H9 (cell line): ENCODE results near the gene CTIF. TPM values are rescaled to one million over a fixed set of nuclear protein-coding genes. Genes with fewer than 3 reads are reported as not detected.

Experiments
- DNase-seq: peaks from one replicate; pipeline ENCODE4 v3.0.0-alpha.2; 2017
- H2AFZ ChIP-seq: one replicate; pipeline ENCODE4 v1.6.1; 2013; ENCODE audit warnings: mild to moderate bottlenecking, low read length, control low read depth, moderate library complexity
- H2AK5ac ChIP-seq: 2 replicates; pipeline ENCODE4 v1.6.1; 2013; ENCODE audit warnings: low read length, control low read depth, mixed read lengths; ENCODE audit not compliant: insufficient read length
- H2BK120ac ChIP-seq: one replicate; pipeline ENCODE4 v1.6.1; 2013; ENCODE audit warnings: low read depth, mild to moderate bottlenecking, low read length, control low read depth, inconsistent platforms; ENCODE audit not compliant: poor library complexity, severe bottlenecking
- H2BK12ac ChIP-seq: 2 replicates; pipeline ENCODE4 v1.6.1; 2013; ENCODE audit warnings: low read length, control low read depth, mixed read lengths, low read depth; ENCODE audit not compliant: insufficient read length
- H2BK15ac ChIP-seq: 2 replicates; pipeline ENCODE4 v1.6.1; 2013; ENCODE audit warnings: low read depth, low read length, control low read depth
- H2BK20ac ChIP-seq: one replicate; pipeline ENCODE4 v1.6.1; 2013; ENCODE audit warnings: low read depth, mild to moderate bottlenecking, low read length, control low read depth, inconsistent platforms; ENCODE audit not compliant: poor library complexity, severe bottlenecking
- H2BK5ac ChIP-seq: 2 replicates; pipeline ENCODE4 v1.6.1; 2013; ENCODE audit warnings: low read length, control low read depth, mixed read lengths; ENCODE audit not compliant: insufficient read length
- H3K14ac ChIP-seq: 2 replicates; pipeline ENCODE4 v1.6.1; 2013; ENCODE audit warnings: low read length, control low read depth; ENCODE audit not compliant: insufficient read depth
- H3K18ac ChIP-seq: 2 replicates; pipeline ENCODE4 v1.6.1; 2013; ENCODE audit warnings: low read depth, mild to moderate bottlenecking, mixed read lengths, low read length, control low read depth; ENCODE audit not compliant: insufficient read length
- H3K23ac ChIP-seq: 2 replicates; pipeline ENCODE4 v1.6.1; 2013; ENCODE audit warnings: low read length, control low read depth, mixed read lengths, low read depth; ENCODE audit not compliant: insufficient read length
- H3K23me2 ChIP-seq: 2 replicates; pipeline ENCODE4 v1.6.1; 2013; ENCODE audit warnings: low read depth, mild to moderate bottlenecking, mixed read lengths, low read length, control low read depth; ENCODE audit not compliant: insufficient read length, poor library complexity, severe bottlenecking
- H3K27ac ChIP-seq: 2 replicates; pipeline ENCODE4 v1.5.1; 2013; ENCODE audit warnings: low read length, control low read depth, mixed read lengths, low read depth; ENCODE audit not compliant: insufficient read length
- H3K27me3 ChIP-seq: 2 replicates; pipeline ENCODE4 v1.6.1; 2013; ENCODE audit warnings: low read length, control low read depth, inconsistent platforms; ENCODE audit not compliant: insufficient read depth
- H3K4ac ChIP-seq: 2 replicates; pipeline ENCODE4 v1.6.1; 2013; ENCODE audit warnings: low read depth, mild to moderate bottlenecking, control low read depth, inconsistent platforms, low read length, moderate library complexity
- H3K4me1 ChIP-seq: 2 replicates; pipeline ENCODE4 v1.6.1; 2013; ENCODE audit warnings: low read length, control low read depth, inconsistent platforms; ENCODE audit not compliant: insufficient read depth
- H3K4me2 ChIP-seq: 2 replicates; pipeline ENCODE4 v1.6.1; 2013; ENCODE audit warnings: low read length, control low read depth, mixed read lengths; ENCODE audit not compliant: insufficient read length, insufficient read depth
- H3K56ac ChIP-seq: 2 replicates; pipeline ENCODE4 v1.6.1; 2013; ENCODE audit warnings: low read depth, mild to moderate bottlenecking, mixed read lengths, low read length, control low read depth; ENCODE audit not compliant: insufficient read length
- H3K79me1 ChIP-seq: 2 replicates; pipeline ENCODE4 v1.6.1; 2013; ENCODE audit warnings: low read depth, mild to moderate bottlenecking, moderate library complexity, low read length, control low read depth, inconsistent platforms; ENCODE audit not compliant: insufficient read depth, poor library complexity, severe bottlenecking
- H3K79me2 ChIP-seq: 2 replicates; pipeline ENCODE4 v1.6.1; 2013; ENCODE audit warnings: low read length, control low read depth, inconsistent platforms; ENCODE audit not compliant: insufficient read depth
- H3K9ac ChIP-seq: 2 replicates; pipeline ENCODE4 v1.6.1; 2013; ENCODE audit warnings: low read length, control low read depth, mixed read lengths; ENCODE audit not compliant: insufficient read length; ENCODE audit errors: extremely low read depth
- H3K9me3 ChIP-seq: one replicate; pipeline ENCODE4 v1.6.1; 2013; ENCODE audit warnings: low read depth, low read length, inconsistent platforms; ENCODE audit not compliant: control insufficient read depth
- H3T11ph ChIP-seq: one replicate; pipeline ENCODE4 v1.6.1; 2013; ENCODE audit warnings: mild to moderate bottlenecking, low read length, control low read depth, inconsistent platforms
- H4K20me1 ChIP-seq: one replicate; pipeline ENCODE4 v1.6.1; 2013; ENCODE audit not compliant: control insufficient read depth, insufficient read length, insufficient read depth
- H4K5ac ChIP-seq: 2 replicates; pipeline ENCODE4 v1.6.1; 2013; ENCODE audit warnings: low read depth, mild to moderate bottlenecking, mixed read lengths, low read length, control low read depth; ENCODE audit not compliant: insufficient read length
- H4K8ac ChIP-seq: replicated peaks from 2 replicates; pipeline ENCODE4 v1.6.1; 2013; ENCODE audit warnings: low read length, control low read depth, mixed read lengths, low read depth; ENCODE audit not compliant: insufficient read length
- H4K91ac ChIP-seq: 2 replicates; pipeline ENCODE4 v1.6.1; 2013; ENCODE audit warnings: low read depth, mild to moderate bottlenecking, moderate library complexity, mixed read lengths, low read length, control low read depth; ENCODE audit not compliant: insufficient read length
- H3K27ac Mint-ChIP-seq, 3 experiments: 2 replicates in 2 of 3; 3 replicates in 1 of 3; pipeline ENCODE4 v1.8.0; 2020 to 2021; ENCODE audit warnings: mixed read lengths in 3 of 3, mild to moderate bottlenecking in 1 of 3, moderate library complexity in 1 of 3
- H3K27me3 Mint-ChIP-seq: 2 replicates; pipeline ENCODE4 v1.8.0; 2021; ENCODE audit warnings: low read depth, mild to moderate bottlenecking, moderate library complexity, mixed read lengths
- H3K36me3 Mint-ChIP-seq, 3 experiments: 2 replicates in 2 of 3; 3 replicates in 1 of 3; pipeline ENCODE4 v1.8.0; 2020 to 2021; ENCODE audit warnings: low read depth in 3 of 3, mixed read lengths in 3 of 3; ENCODE audit not compliant: insufficient read depth in 1 of 3
- H3K4me1 Mint-ChIP-seq, 2 experiments: 2 replicates each; pipeline ENCODE4 v1.8.0; 2020; ENCODE audit warnings: mixed read lengths in 2 of 2
- H3K4me3 Mint-ChIP-seq, 2 experiments: 2 replicates in 1 of 2; 3 replicates in 1 of 2; pipeline ENCODE4 v1.8.0; 2020 to 2021; ENCODE audit warnings: mild to moderate bottlenecking in 2 of 2, mixed read lengths in 2 of 2, moderate library complexity in 1 of 2
- H3K9me3 Mint-ChIP-seq, 2 experiments: 2 replicates in 1 of 2; 3 replicates in 1 of 2; pipeline ENCODE4 v1.8.0; 2020; ENCODE audit warnings: mild to moderate bottlenecking in 2 of 2, mixed read lengths in 2 of 2, moderate library complexity in 1 of 2
- WGBS: extraction: QIAGEN DNeasy Blood & Tissue Kit; methylation state at CpG from one replicate; pipeline ENCODE4 v1.1.7; 2013; ENCODE audit warnings: missing lambda C conversion rate, low lambda C conversion rate, mixed read lengths; ENCODE audit not compliant: insufficient read length; ENCODE audit errors: extremely low coverage; 5-methylcytosine and 5-hydroxymethylcytosine counted together
- total RNA-seq: library from RNA; stranded (reverse); gene quantifications from 2 replicates; pipeline ENCODE4 v1.2.1, GENCODE V29; 2021
- TF ChIP-seq, protein P1 (sequence below): fragments of 200-600 bp; sonication (generic); conservative IDR thresholded peaks from 3 replicates; pipeline ENCODE4 v1.8.0; 2021; ENCODE audit warnings: antibody characterized with exemption, mild to moderate bottlenecking

Gene CTIF
- total RNA-seq, 1 experiment from 2014 or later = 15.8 TPM

DNA sequence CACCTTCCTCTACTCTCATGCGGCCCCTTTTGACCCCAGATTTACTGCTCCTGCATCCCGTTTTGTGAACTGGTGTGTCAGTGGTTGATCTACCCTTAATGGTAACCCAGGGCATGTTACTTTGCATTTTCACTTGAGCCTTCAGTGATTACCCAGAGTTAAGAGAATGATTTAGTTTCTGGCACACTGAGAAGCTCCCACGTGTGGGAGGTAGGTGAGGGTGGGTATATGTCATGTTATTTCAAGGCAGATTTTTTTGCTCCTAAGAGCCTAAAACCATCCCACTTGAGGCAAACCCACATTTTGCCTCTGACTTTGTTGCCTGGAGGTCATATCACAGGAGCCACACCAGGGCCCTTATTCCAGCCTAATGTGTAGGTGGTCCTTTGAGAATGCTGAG is 186.7 kb downstream of the CTIF start:
- no peak overlapping the region for H3K27ac Mint-ChIP-seq
- H3K27ac ChIP-seq = no peak overlapping the region
- no peak overlapping the region for H3K4me3 Mint-ChIP-seq
- no peak overlapping the region for H3K14ac ChIP-seq
- no peak overlapping the region for H2BK20ac ChIP-seq
- no CpG with 5 or more reads among the region's 3 CpGs for WGBS
- no peak overlapping the region for H4K5ac ChIP-seq
- DNase-seq = no peak
- no peaks in the 10 kb centered on the region for H3K4me1 ChIP-seq
- no peak overlapping the region for H3K23ac ChIP-seq
- no peaks in the 10 kb centered on the region for H4K20me1 ChIP-seq
- H3K9ac ChIP-seq = no peak overlapping the region
- no peaks in the 10 kb centered on the region for H3K9me3 ChIP-seq
- no peak overlapping the region for H3K18ac ChIP-seq
- H3K27me3 ChIP-seq = no peaks in the 10 kb centered on the region
- H2AFZ ChIP-seq = no peak overlapping the region
- no peak overlapping the region for H2BK5ac ChIP-seq
- no peaks in the 10 kb centered on the region for H3K9me3 Mint-ChIP-seq
- H2BK15ac ChIP-seq = no peak overlapping the region
- H3K56ac ChIP-seq = no peak overlapping the region
- no peak overlapping the region for H2BK12ac ChIP-seq
- TF ChIP-seq, protein P1, sequence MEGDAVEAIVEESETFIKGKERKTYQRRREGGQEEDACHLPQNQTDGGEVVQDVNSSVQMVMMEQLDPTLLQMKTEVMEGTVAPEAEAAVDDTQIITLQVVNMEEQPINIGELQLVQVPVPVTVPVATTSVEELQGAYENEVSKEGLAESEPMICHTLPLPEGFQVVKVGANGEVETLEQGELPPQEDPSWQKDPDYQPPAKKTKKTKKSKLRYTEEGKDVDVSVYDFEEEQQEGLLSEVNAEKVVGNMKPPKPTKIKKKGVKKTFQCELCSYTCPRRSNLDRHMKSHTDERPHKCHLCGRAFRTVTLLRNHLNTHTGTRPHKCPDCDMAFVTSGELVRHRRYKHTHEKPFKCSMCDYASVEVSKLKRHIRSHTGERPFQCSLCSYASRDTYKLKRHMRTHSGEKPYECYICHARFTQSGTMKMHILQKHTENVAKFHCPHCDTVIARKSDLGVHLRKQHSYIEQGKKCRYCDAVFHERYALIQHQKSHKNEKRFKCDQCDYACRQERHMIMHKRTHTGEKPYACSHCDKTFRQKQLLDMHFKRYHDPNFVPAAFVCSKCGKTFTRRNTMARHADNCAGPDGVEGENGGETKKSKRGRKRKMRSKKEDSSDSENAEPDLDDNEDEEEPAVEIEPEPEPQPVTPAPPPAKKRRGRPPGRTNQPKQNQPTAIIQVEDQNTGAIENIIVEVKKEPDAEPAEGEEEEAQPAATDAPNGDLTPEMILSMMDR = no peak
- H3K23me2 ChIP-seq = no peaks in the 10 kb centered on the region
- no peak overlapping the region for H2AK5ac ChIP-seq
- H3K79me2 ChIP-seq = no peaks in the 10 kb centered on the region
- no peak overlapping the region for H2BK120ac ChIP-seq
- no peak overlapping the region for H4K8ac ChIP-seq
- no peak overlapping the region for H4K91ac ChIP-seq
- no peaks in the 10 kb centered on the region for H3K27me3 Mint-ChIP-seq
- no peak overlapping the region for H3K4me2 ChIP-seq
- no peaks in the 10 kb centered on the region for H3K79me1 ChIP-seq
- H3K36me3 Mint-ChIP-seq = no peaks in the 10 kb centered on the region; a peak in 1 of 7 replicates
- H3K4ac ChIP-seq = no peak overlapping the region
- H3T11ph ChIP-seq = no peak overlapping the region
- peaks cover 9 to 11% of the 10 kb centered on the region in 2 experiments for H3K4me1 Mint-ChIP-seq
